Ectodermal cell (in vitro differentiated cells): Measurements from ENCODE around the gene TMEM161A.

ENCODE experiments used
- H3K27ac ChIP-seq: 2 replicates; pipeline ENCODE4 v1.7.0; 2013; ENCODE audit warnings: mild to moderate bottlenecking, low read depth, low read length; ENCODE audit not compliant: insufficient read depth, poor library complexity, severe bottlenecking
- H3K27me3 ChIP-seq: 2 replicates; pipeline ENCODE4 v1.7.0; 2013; ENCODE audit warnings: mild to moderate bottlenecking, low read length; ENCODE audit not compliant: insufficient read depth, control insufficient read depth, poor library complexity, severe bottlenecking
- H3K36me3 ChIP-seq: one replicate; pipeline ENCODE4 v1.7.0; 2013; ENCODE audit warnings: low read length; ENCODE audit not compliant: control insufficient read depth, insufficient read depth
- H3K4me1 ChIP-seq: one replicate; pipeline ENCODE4 v1.7.0; 2013; ENCODE audit warnings: low read length; ENCODE audit not compliant: control insufficient read depth, insufficient read depth
- H3K4me3 ChIP-seq: 2 replicates; pipeline ENCODE4 v1.7.0; 2013; ENCODE audit warnings: low read depth, low read length, control low read depth; ENCODE audit not compliant: insufficient read depth
- H3K9me3 ChIP-seq: 2 replicates; pipeline ENCODE4 v1.7.0; 2013; ENCODE audit warnings: mild to moderate bottlenecking, low read length, moderate library complexity; ENCODE audit not compliant: control insufficient read depth
- WGBS, 2 experiments: methylation state at CpG; one replicate each; pipeline ENCODE4 v1.1.7; 2013; ENCODE audit warnings: missing lambda C conversion rate in 2 of 2; 5-methylcytosine and 5-hydroxymethylcytosine counted together

The TMEM161A gene

GRCh38 chr19:19170873-19171672 is 32.8 kb upstream of the TMEM161A start:
- Histone ChIP-seq H3K27ac (no peak overlapping the region), H3K27me3 (peaks cover 27% of the 10 kb centered on the region), H3K4me1 (peaks cover 6% of the 10 kb centered on the region), H3K4me3 (no peak overlapping the region), H3K9me3 (no peaks in the 10 kb centered on the region), H3K36me3 (no peaks in the 10 kb centered on the region)
- 88 to 92% methylated on average over 6 of the region's 6 CpGs for WGBS, 2 experiments

GRCh38 chr19:19170053-19170872 is 32.0 kb upstream of the TMEM161A start, which contains the start of gene MEF2B:
Gene MEF2B (minus strand): TSS chr19:19170263. CDS start chr19:19150735, 19,528 bp downstream.
- WGBS, 2 experiments, result 20 to 21% methylated on average over 56 of the region's 56 CpGs
- Histone ChIP-seq H3K27me3 (peaks cover 27% of the 10 kb centered on the region), H3K4me1 (peaks cover 6% of the 10 kb centered on the region), H3K27ac (no peak within 1 kb of the TSS), H3K4me3 (no peak within 1 kb of the TSS), H3K9me3 (no peaks in the 10 kb centered on the region), H3K36me3 (no peaks in the 10 kb centered on the region)

GRCh38 chr19:19169236-19170052 is 31.2 kb upstream of the TMEM161A start:
- Histone ChIP-seq H3K27ac (no peak overlapping the region), H3K4me3 (no peak overlapping the region), H3K4me1 (peaks cover 6% of the 10 kb centered on the region), H3K36me3 (no peaks in the 10 kb centered on the region), H3K27me3 (peaks cover 27% of the 10 kb centered on the region), H3K9me3 (no peaks in the 10 kb centered on the region)
- 70 to 77% methylated on average over 9 of the region's 9 CpGs for WGBS, 2 experiments

GRCh38 chr19:19167612-19168011 is 29.3 kb upstream of the TMEM161A start:
- Histone ChIP-seq H3K4me3 (no peak overlapping the region), H3K27me3 (peaks cover 27% of the 10 kb centered on the region)
- 86 to 91% methylated on average over 3 of the region's 3 CpGs for WGBS, 2 experiments

GRCh38 chr19:19165396-19165795 is 27.1 kb upstream of the TMEM161A start:
- H3K27ac ChIP-seq, result no peak overlapping the region
- peaks cover 6% of the 10 kb centered on the region for H3K4me1 ChIP-seq
- WGBS, 2 experiments, result 87 to 90% methylated on average over 1 of the region's 1 CpG
- H3K9me3 ChIP-seq, result no peaks in the 10 kb centered on the region
- no peaks in the 10 kb centered on the region for H3K36me3 ChIP-seq
- H3K27me3 ChIP-seq, result peaks cover 18% of the 10 kb centered on the region
- H3K4me3 ChIP-seq, result no peak overlapping the region

More at GRCh38 chr19:19167612-19168011, 29.3 kb upstream of the TMEM161A start:
- H3K4me1 ChIP-seq, result peaks cover 6% of the 10 kb centered on the region
- no peak overlapping the region for H3K27ac ChIP-seq
- no peaks in the 10 kb centered on the region for H3K9me3 ChIP-seq
- H3K36me3 ChIP-seq, result no peaks in the 10 kb centered on the region

GRCh38 chr19:19162495-19162894 is 24.2 kb upstream of the TMEM161A start:
- Histone ChIP-seq H3K9me3 (no peaks in the 10 kb centered on the region), H3K4me3 (no peak overlapping the region), H3K27ac (no peak overlapping the region), H3K36me3 (no peaks in the 10 kb centered on the region), H3K27me3 (no peaks in the 10 kb centered on the region), H3K4me1 (no peaks in the 10 kb centered on the region)
- 91 to 93% methylated on average over 7 of the region's 7 CpGs for whole genome bisulfite sequencing, 2 experiments

GRCh38 chr19:19160461-19161035 is 22.3 kb upstream of the TMEM161A start:
- H3K27me3 ChIP-seq, result no peaks in the 10 kb centered on the region
- 70 to 79% methylated on average over 26 of the region's 26 CpGs for WGBS, 2 experiments

GRCh38 chr19:19159534-19159933 is 21.3 kb upstream of the TMEM161A start:
- no peaks in the 10 kb centered on the region for H3K36me3 ChIP-seq
- no peaks in the 10 kb centered on the region for H3K4me1 ChIP-seq
- no peaks in the 10 kb centered on the region for H3K9me3 ChIP-seq
- no peaks in the 10 kb centered on the region for H3K27me3 ChIP-seq
- H3K4me3 ChIP-seq, result no peak overlapping the region
- H3K27ac ChIP-seq, result no peak overlapping the region
- WGBS, 2 experiments, result 95 to 96% methylated on average over 2 to 4 of the region's 4 CpGs

More at GRCh38 chr19:19160461-19161035, 22.3 kb upstream of the TMEM161A start:
- H3K9me3 ChIP-seq, result no peaks in the 10 kb centered on the region
- no peaks in the 10 kb centered on the region for H3K4me1 ChIP-seq
- no peak overlapping the region for H3K4me3 ChIP-seq
- no peak overlapping the region for H3K27ac ChIP-seq
- no peaks in the 10 kb centered on the region for H3K36me3 ChIP-seq

- WGBS, 2 experiments, result 89% methylated on average over 6 of the region's 6 CpGs
- no peak overlapping the region for H3K4me3 ChIP-seq
- H3K4me1 ChIP-seq, result no peaks in the 10 kb centered on the region
- no peaks in the 10 kb centered on the region for H3K27me3 ChIP-seq
- no peaks in the 10 kb centered on the region for H3K36me3 ChIP-seq
- no peak overlapping the region for H3K27ac ChIP-seq
- no peaks in the 10 kb centered on the region for H3K9me3 ChIP-seq
These were observed 19.5 kb upstream of the TMEM161A start for GRCh38 chr19:19157808-19158207.
